HL-60/S4 treated with retinoic acid at 250 ng/mL for 4 days and 3 days (cell line): ENCODE data around the gene AAMP.

Experiments used
- in situ Hi-C: fragments of 300-500 bp; cut with MboI; formaldehyde crosslinking; loops from 2 replicates; pipeline ENCODE4 v1.7.0; 2022; ENCODE audit warnings: low sequenced_read_pairs

Gene AAMP

GRCh38 chr2:218262237-218262600 is 7.7 kb downstream of the AAMP start:
- in situ Hi-C loops: loop anchor here (10.0 kb wide), 1 partner anchor 77 kb away; no protein-coding TSS in a partner anchor

- in situ Hi-C loops: loop anchor here (10.0 kb wide), 1 partner anchor 77 kb away; no protein-coding TSS in a partner anchor
Observed at GRCh38 chr2:218261423-218262236, 8.3 kb downstream of the AAMP start.

DNA sequence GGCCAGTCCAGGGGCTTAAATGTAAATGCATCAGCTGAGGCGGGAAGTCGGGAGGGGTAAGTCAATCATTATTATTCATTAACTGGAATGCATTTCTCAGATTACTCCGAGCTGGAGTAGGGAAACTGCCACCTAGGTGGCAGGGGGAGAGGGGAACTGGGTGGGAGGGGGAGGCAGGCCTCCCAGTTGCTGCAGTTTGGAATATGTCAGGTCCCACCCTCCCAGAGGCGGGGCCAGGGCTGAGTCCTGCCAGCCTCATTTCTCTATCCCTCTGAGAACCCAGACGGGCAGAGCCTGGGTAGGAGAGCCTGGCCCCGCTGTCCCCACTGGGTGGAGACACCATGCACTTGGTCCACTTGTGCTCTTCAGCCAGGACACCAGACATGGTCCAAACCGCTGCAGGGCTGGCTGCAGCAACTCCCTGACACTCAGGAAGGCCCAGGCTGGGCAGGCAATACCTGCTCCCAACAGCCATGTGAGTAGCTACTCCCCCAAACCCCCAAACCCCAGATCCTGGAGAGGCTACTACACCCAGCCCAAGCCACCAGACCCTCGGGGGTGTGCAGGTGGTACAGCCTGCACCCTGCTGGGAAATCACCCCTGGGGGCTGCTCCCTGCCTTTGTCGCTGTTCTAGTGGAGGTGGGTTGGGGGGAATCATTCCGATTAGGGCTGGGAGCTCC is 9.1 kb downstream of the AAMP start, which contains the start of gene GPBAR1:
Gene GPBAR1, plus strand, starts transcription at position 274 of the 681 bp plus-strand sequence. CDS start 1,710 bp downstream, outside the sequence.
- in situ Hi-C loops: loop anchor here (10.0 kb wide), 1 partner anchor 76 kb away; no protein-coding TSS in a partner anchor

DNA sequence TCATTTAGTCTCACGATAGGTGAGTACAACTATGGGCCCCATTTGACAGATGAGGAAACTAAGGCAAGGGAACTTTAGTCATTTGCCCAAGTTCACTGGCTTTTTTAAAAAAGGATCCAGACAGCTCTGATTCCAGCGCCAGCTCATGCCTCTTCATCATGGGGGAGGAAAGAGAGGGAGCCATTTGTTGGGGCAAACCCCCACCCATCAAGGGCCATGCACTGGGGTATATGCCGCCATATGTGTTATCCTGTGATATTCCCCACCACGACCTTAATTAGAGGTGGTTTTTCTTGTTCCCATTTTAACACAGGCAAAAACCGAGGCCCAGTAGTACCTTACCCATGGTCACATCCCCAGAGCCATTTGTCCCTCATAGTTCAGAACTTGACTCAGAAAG is 9.8 kb downstream of the AAMP start:
- in situ Hi-C loops: loop anchor here (10.0 kb wide), 1 partner anchor 75 kb away; no protein-coding TSS in a partner anchor

GRCh38 chr2:218259099-218259961 is 10.6 kb downstream of the AAMP start:
- in situ Hi-C loops: no loop called here

GRCh38 chr2:218257390-218257981 is 12.5 kb downstream of the AAMP start:
- in situ Hi-C loops: no loop called here

- in situ Hi-C loops: no loop called here
Observed at GRCh38 chr2:218256612-218257350, 13.2 kb downstream of the AAMP start.

- in situ Hi-C loops: no loop called here
Observed at GRCh38 chr2:218255446-218255845, 14.5 kb downstream of the AAMP start.

- in situ Hi-C loops: no loop called here
Observed at GRCh38 chr2:218253232-218253625, 16.7 kb downstream of the AAMP start.

- in situ Hi-C loops: no loop called here
Observed at GRCh38 chr2:218252509-218253231, 17.3 kb downstream of the AAMP start.

DNA sequence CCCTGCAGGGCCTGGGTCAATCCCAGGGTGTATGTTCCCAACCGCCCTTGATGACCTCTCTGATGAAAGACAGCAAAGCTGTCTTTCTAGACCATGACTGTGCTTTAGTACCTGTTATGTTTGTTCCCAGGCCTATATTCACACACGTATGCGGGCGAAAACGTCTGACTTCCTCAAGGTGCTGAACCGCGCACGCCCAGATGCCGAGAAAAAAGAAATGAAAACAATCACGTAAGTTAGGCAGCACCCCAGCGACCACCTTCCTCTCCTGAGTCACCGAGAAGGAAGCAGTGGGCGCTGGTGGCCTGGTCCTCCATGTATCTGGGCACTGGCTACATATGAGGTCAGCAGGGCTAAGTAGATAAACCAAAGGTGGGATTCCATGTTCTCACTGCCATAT is 20.2 kb downstream of the AAMP start:
- in situ Hi-C loops: no loop called here

- in situ Hi-C loops: no loop called here
Observed at GRCh38 chr2:218245214-218245613, 24.7 kb downstream of the AAMP start.

DNA sequence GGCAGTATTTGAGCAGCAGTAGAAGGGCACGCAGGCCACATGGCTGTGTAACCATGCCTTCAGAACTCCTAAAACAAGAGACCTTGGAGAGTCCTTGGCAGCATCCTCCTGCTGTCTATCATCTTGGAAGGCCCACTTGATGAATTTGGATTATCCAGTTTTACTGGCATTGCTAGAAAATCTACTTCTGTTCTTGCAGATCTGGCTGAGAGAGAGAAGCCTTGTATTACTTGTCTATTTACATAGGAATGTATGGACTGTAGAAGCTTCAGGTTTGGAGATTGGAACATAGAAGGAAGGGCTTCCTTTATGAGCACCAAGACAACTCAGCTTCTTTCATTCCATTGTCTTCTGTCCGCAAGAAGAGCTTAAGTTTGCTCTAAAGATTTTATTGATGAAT is 25.3 kb downstream of the AAMP start:
- in situ Hi-C loops: no loop called here

DNA sequence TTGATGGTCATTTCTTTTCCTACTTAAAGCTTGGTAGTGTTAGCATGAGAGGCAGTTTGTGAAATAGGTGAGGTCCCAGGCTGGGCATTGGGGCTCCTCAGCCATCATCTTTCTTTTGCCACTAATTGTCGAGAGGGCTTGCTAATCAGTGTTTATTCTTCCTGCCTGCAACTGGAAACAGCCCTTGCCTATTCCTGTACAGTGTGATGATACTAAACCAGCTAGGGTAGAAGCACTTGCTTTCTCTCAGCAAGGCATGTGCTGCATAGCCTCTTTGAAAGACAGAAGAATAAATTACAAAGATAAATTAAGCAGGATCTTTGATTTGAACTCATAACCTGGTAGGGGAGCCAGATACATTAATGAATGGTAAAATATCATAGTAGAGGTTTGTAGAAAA is 25.7 kb downstream of the AAMP start:
- in situ Hi-C loops: no loop called here

DNA sequence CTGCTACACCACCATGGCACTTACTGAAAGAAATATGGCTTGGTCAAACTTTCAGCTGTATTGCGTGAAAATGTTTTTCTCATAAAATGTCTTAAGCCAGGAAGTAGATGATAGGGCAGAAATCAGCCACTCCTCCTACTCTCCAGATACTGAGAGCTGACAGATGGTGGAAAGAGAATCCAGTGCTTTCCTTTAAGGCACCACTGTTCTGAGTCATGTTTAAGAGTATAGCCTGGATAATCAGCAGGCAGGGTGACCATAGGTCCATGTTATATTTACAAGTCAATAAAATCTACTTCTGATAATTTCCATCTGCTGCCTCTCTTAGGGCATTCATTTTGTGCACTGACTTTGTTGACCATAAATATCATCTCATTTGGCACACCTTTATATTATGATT is 31.1 kb downstream of the AAMP start:
- in situ Hi-C loops: no loop called here

GRCh38 chr2:218236829-218237228 is 33.1 kb downstream of the AAMP start:
- in situ Hi-C loops: no loop called here

DNA sequence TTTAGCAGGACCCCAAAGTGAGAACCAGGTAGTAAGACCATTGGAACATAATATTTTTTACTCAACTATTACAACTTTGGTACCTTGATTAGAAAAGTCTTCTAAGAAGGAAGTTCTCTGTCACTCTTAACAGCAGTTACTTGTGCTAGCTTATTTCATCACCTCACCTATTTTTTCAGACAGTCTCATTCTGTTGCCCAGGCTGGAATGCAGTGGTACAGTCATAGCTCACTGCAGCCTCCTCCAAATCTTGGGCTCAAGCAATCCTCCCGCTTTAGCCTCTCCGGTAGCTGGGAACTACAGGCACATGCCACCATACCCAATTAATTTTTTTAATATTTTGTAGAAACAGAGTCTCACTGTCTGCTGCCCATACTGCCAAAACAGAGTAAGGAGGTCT is 34.9 kb downstream of the AAMP start:
- in situ Hi-C loops: no loop called here

GRCh38 chr2:218234521-218234920 is 35.4 kb downstream of the AAMP start:
- in situ Hi-C loops: no loop called here

DNA sequence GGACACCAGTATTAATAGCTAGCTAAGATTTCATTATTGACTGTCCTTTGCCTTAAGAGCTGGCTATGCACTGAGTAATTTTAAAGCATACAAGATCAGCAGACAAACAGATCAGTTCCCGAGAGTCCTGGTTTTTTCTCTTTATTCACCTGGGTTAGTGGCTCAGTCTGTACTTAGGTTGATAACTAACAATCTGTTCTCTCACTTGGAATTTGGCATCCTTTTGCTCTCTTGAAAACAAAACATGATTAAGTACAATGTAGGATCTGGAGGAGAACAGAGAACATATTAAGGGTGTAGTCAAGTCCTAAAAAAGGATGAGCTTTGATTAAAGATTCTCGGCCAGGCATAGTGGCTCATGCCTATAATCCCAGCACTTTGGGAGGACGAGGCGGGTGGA is 36.4 kb downstream of the AAMP start:
- in situ Hi-C loops: no loop called here
